Upper lobe of left lung (tissue), 6 donors: ENCODE data around the gene LYRM7. TPM values are rescaled to one million over a fixed set of nuclear protein-coding genes. Genes with fewer than 3 reads are reported as not detected.

ENCODE experiments used
- ATAC-seq, 2 donors: fragments of 200-7000 bp; cut with Tn5 transposase; one replicate each; pipeline ENCODE4 v1.9.1; 2022; ENCODE audit warnings: mild to moderate bottlenecking in 2 of 2, moderate library complexity in 2 of 2; ENCODE audit not compliant: low FRiP score in 2 of 2
- DNase-seq, 2 donors: peaks; one replicate each; pipeline ENCODE4 v3.0.0-alpha.2; 2019 to 2020
- H3K27ac ChIP-seq, 4 donors: fragments of 200-600 bp; sonication (generic); one replicate each; pipeline ENCODE4 v1.5.1; 2016 to 2019
- H3K27me3 ChIP-seq, 4 donors: fragments of 200-600 bp; sonication (generic); one replicate each; pipeline ENCODE4 v1.5.1; 2017 to 2019
- H3K36me3 ChIP-seq, 4 donors: fragments of 200-600 bp; sonication (generic); one replicate each; pipeline ENCODE4 v1.5.1; 2016 to 2019
- H3K4me1 ChIP-seq, 4 donors: fragments of 200-600 bp; sonication (generic); one replicate each; pipeline ENCODE4 v1.5.1; 2018 to 2019
- H3K4me3 ChIP-seq, 4 donors: fragments of 200-600 bp; sonication (generic); one replicate each; pipeline ENCODE4 v1.5.1; 2017 to 2019; ENCODE audit warnings: mild to moderate bottlenecking in 2 of 4, moderate library complexity in 1 of 4
- H3K9me3 ChIP-seq, 4 donors: fragments of 200-600 bp; sonication (generic); one replicate each; pipeline ENCODE4 v1.5.1; 2018 to 2019
- CTCF ChIP-seq, 6 experiments: fragments of 450-650 bp in 4 of 6; fragments of 200-600 bp in 2 of 6; sonication (generic) in 2 of 6; IDR thresholded peaks; one replicate each; pipeline ENCODE4 v1.5.1; 2016 to 2019; ENCODE audit warnings: antibody characterized with exemption in 6 of 6
- EP300 ChIP-seq, 4 donors: sonication (generic); formaldehyde crosslinking; IDR thresholded peaks; one replicate each; pipeline ENCODE4 v1.5.1; 2017; ENCODE audit warnings: antibody characterized with exemption in 4 of 4, control low read depth in 2 of 4
- POLR2A ChIP-seq, 4 donors: fragments of 450-650 bp; IDR thresholded peaks; one replicate each; pipeline ENCODE4 v1.5.1; 2016 to 2017; ENCODE audit warnings: antibody characterized with exemption in 4 of 4, mild to moderate bottlenecking in 2 of 4
- POLR2AphosphoS5 ChIP-seq, 2 donors: sonication (generic); formaldehyde crosslinking; IDR thresholded peaks; one replicate each; pipeline ENCODE4 v1.5.1; 2017; ENCODE audit warnings: antibody characterized with exemption in 2 of 2
- WGBS, 2 donors: methylation state at CpG; one replicate each; pipeline ENCODE4 v1.1.5; 2017 to 2018; 5-methylcytosine and 5-hydroxymethylcytosine counted together
- total RNA-seq, 6 donors: library from RNA; depleted of rRNA in 4 of 6; stranded (reverse); fragments of >200 nt in 4 of 6; gene quantifications; one replicate each; pipeline versions ENCODE4 v1.1.0 to v1.2.1, GENCODE V29; 2016 to 2021
- donor health status: DM: no; HTN: no; CAD: no; lungs with moderate emphysema.
- donor health status: DM: no; HTN: yes; CAD: no; lungs with severe emphysema.

The LYRM7 gene
- total RNA-seq, 6 donors from 2014 or later, result 1.7 to 7.1 (median 4.2) TPM

GRCh38 chr5:131196331-131196730, 25.6 kb downstream of the LYRM7 start:
- no peak for TF ChIP-seq CTCF (IDR thresholded peaks at IDR 0.05)
- TF ChIP-seq POLR2A (IDR thresholded peaks at IDR 0.05), result no peak
- no peak for TF ChIP-seq POLR2AphosphoS5 (IDR thresholded peaks at IDR 0.05)
- no peak for TF ChIP-seq EP300 (IDR thresholded peaks at IDR 0.05)
- Histone ChIP-seq H3K27ac (no peak overlapping the region), H3K4me1 (no peaks in the 10 kb centered on the region), H3K36me3 (no peaks in the 10 kb centered on the region), H3K9me3 (no peaks in the 10 kb centered on the region), H3K4me3 (no peak overlapping the region), H3K27me3 (no peaks in the 10 kb centered on the region)
- ATAC-seq (no peak), DNase-seq (no peak)
- WGBS, 2 donors, result 91 to 92% methylated on average over 4 of the region's 4 CpGs

GRCh38 chr5:131198625-131199024, 27.9 kb downstream of the LYRM7 start:
- TF ChIP-seq EP300 (IDR thresholded peaks at IDR 0.05), result no peak
- no peak for TF ChIP-seq POLR2A (IDR thresholded peaks at IDR 0.05)
- TF ChIP-seq CTCF (IDR thresholded peaks at IDR 0.05), result no peak
- no peak for TF ChIP-seq POLR2AphosphoS5 (IDR thresholded peaks at IDR 0.05)

GRCh38 chr5:131200560-131200959, 29.8 kb downstream of the LYRM7 start:
- Histone ChIP-seq H3K4me1 (no peaks in the 10 kb centered on the region), H3K36me3 (no peaks in the 10 kb centered on the region), H3K4me3 (no peak overlapping the region), H3K27me3 (no peaks in the 10 kb centered on the region), H3K9me3 (no peaks in the 10 kb centered on the region), H3K27ac (no peak overlapping the region)
- no peak for DNase-seq
- no peak for ATAC-seq
- TF ChIP-seq POLR2AphosphoS5 (IDR thresholded peaks at IDR 0.05) (no peak), POLR2A (IDR thresholded peaks at IDR 0.05) (no peak), EP300 (IDR thresholded peaks at IDR 0.05) (no peak), CTCF (IDR thresholded peaks at IDR 0.05) (no peak)
- WGBS, 2 donors, result 94 to 96% methylated on average over 3 of the region's 3 CpGs

More at GRCh38 chr5:131198625-131199024, 27.9 kb downstream of the LYRM7 start:
- Histone ChIP-seq H3K9me3 (no peaks in the 10 kb centered on the region), H3K36me3 (no peaks in the 10 kb centered on the region), H3K27ac (no peak overlapping the region), H3K27me3 (no peaks in the 10 kb centered on the region), H3K4me1 (no peaks in the 10 kb centered on the region), H3K4me3 (no peak overlapping the region)
- ATAC-seq, result no peak
- no peak for DNase-seq
- 88 to 94% methylated on average over 5 of the region's 5 CpGs for WGBS, 2 donors

GRCh38 chr5:131204964-131205363, 34.2 kb downstream of the LYRM7 start:
- 83 to 95% methylated on average over 2 of the region's 2 CpGs for WGBS, 2 donors
- Histone ChIP-seq H3K4me1 (peaks cover 0 to 9% (median 3%) of the 10 kb centered on the region in 4 donors), H3K9me3 (no peaks in the 10 kb centered on the region), H3K4me3 (no peak overlapping the region), H3K36me3 (no peaks in the 10 kb centered on the region), H3K27ac (no peak overlapping the region), H3K27me3 (no peaks in the 10 kb centered on the region)
- TF ChIP-seq POLR2A (IDR thresholded peaks at IDR 0.05), result no peak
- TF ChIP-seq CTCF (IDR thresholded peaks at IDR 0.05), result no peak
- no peak for TF ChIP-seq POLR2AphosphoS5 (IDR thresholded peaks at IDR 0.05)
- TF ChIP-seq EP300 (IDR thresholded peaks at IDR 0.05), result no peak
- DNase-seq (no peak), ATAC-seq (no peak)

GRCh38 chr5:131206061-131206460, 35.3 kb downstream of the LYRM7 start:
- DNase-seq (no peak), ATAC-seq (no peak)
- TF ChIP-seq POLR2AphosphoS5 (IDR thresholded peaks at IDR 0.05), result no peak
- TF ChIP-seq POLR2A (IDR thresholded peaks at IDR 0.05), result no peak
- TF ChIP-seq CTCF (IDR thresholded peaks at IDR 0.05), result no peak
- TF ChIP-seq EP300 (IDR thresholded peaks at IDR 0.05), result no peak
- Histone ChIP-seq H3K36me3 (no peaks in the 10 kb centered on the region), H3K9me3 (no peaks in the 10 kb centered on the region), H3K27me3 (no peaks in the 10 kb centered on the region), H3K4me1 (peaks cover 0 to 11% (median 4%) of the 10 kb centered on the region in 4 donors), H3K27ac (no peak overlapping the region), H3K4me3 (no peak overlapping the region)
- 87 to 93% methylated on average over 2 of the region's 2 CpGs for WGBS, 2 donors
